GM12891 (cell line): Measurements from ENCODE around the gene GSDME.

Experiments
- POLR2A ChIP-seq: IDR thresholded peaks from 2 replicates; pipeline ENCODE4 v1.6.1; 2011; ENCODE audit warnings: low read depth, low read length, control low read depth
- TAF1 ChIP-seq: IDR thresholded peaks from 2 replicates; pipeline ENCODE4 v1.6.1; 2011; ENCODE audit warnings: low read depth, low read length, control low read depth

DNA sequence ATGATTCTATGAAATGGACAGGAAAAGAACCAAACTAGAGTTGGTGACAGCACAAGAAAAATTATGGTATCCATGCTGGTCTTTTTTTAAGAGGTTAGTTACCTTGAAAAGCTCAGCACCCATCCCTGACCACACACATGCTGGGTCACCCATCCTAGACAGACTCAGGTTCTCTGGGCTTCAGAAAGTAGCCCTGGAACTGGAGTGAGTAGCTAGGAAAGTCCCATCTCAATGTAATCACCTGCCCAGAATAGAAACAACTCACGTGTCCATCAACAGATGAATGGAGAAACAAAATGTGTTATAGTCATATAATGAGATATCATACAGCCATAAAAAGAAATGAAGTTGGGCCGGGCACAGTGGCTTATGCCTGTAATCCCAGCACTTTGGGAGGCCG is 37.0 kb downstream of the GSDME start:
- TF ChIP-seq TAF1, result no peak
- TF ChIP-seq POLR2A, result no peak
